Measurements from ENCODE around the gene NKX2-3.

The NKX2-3 gene

DNA sequence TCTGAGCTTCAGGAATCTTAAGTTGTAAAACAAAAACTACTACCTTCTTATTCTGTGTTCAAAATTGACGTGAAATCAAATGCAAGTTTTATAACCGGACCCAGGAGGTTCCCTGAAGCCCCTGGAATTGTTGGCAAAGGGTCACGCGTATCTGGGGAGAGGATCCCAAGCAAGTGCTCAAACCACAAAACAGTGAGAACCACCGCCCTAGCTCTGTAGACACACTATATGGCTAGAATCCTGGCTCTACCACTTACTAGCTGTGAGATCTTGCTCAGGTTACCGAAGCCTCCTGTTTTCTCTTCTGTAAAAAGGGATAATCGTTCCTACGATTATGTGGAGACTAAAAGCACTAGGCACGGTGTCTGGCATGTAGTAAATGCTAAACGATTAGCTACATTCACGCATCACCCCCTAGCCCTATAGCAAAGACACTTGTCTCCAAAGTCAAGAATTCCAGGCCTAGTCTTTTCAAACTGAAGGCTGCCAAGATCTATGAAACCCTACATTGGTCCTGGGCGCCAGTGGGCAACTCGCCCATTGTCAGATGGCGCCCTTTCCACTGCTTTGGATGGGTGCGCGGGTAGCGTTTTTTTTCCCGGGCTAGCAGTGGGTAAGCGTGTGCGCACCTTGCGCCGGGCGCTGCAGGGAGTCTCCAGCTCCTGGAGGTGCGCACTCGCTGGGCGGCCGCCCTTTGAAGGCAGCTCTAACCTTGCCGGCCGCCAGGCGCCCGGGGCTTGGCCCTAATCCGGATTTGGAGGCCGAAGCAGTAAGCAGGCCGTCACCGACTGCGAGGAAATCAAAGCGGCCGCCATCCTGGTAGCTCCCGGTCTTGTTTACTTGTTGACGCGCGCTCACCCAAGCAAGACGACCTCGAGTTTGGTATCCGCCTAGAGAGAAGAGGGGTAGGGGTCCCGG lies 11.6 kb upstream of the NKX2-3 start:
- H3K9ac ChIP-seq (ENCODE audit: low read length), result peak overlapping the region; percentile 42
- H3K4me1 ChIP-seq (ENCODE audit: insufficient read depth, low read length), result peaks cover 47% of the 10 kb centered on the region
- H3K9me3 ChIP-seq (ENCODE audit: low read length), result no peaks in the 10 kb centered on the region
- H3K27ac ChIP-seq (ENCODE audit: low read depth, low read length), result peak overlapping the region; percentile 67
- no peaks in the 10 kb centered on the region for H3K27me3 ChIP-seq (ENCODE audit: control insufficient read depth in 1 of 2, insufficient read depth in 2 of 2, low read length in 2 of 2)
- peak overlapping the region in 1 of 2 donors; percentile 62 for H3K4me3 ChIP-seq (ENCODE audit: low read depth in 1 of 2, low read length in 2 of 2)
- H3K36me3 ChIP-seq (ENCODE audit: insufficient read depth, low read length), result no peaks in the 10 kb centered on the region

DNA sequence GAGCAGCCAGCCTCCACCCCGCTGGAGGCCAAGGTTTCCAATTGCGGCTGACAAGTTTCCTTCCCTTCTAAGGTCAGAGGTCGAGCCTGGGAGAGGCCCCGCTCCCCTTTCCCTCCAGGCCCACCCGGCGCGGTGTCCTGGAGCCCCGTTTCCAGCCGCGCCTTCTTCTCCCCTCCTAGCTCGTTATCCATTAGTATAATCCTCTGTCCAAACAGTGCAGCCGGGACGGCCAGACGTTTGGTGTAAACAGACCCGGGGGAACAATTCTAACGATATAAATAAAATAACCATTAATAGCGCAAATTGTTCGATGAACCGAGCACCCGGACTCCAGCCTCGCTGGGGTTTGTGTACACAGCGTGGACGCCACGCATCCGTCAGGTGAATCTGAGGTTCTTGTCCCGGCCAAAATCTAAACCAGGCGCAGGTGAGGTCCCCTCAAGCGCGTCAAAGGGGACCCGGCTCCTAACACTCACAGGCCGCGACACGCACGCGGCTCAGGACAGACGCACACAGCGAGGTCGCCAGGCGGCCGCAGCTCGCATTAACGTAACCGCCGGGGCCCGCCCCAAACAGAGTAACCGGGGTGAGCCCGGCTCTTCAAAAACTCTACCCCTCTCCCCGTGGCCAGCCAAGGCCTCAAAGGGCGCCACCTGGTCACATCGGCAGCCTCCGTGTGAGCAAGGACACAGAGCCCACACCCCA lies 10.8 kb upstream of the NKX2-3 start:
- no peaks in the 10 kb centered on the region for H3K36me3 ChIP-seq (ENCODE audit: insufficient read depth, low read length)
- peaks cover 0 to 5% of the 10 kb centered on the region in 2 donors for H3K27me3 ChIP-seq (ENCODE audit: control insufficient read depth in 1 of 2, insufficient read depth in 2 of 2, low read length in 2 of 2)
- H3K4me3 ChIP-seq (ENCODE audit: low read depth in 1 of 2, low read length in 2 of 2), result no peak overlapping the region
- H3K27ac ChIP-seq (ENCODE audit: low read depth, low read length), result peak overlapping the region; percentile 67
- H3K9ac ChIP-seq (ENCODE audit: low read length), result no peak overlapping the region
- peaks cover 55% of the 10 kb centered on the region for H3K4me1 ChIP-seq (ENCODE audit: insufficient read depth, low read length)
- no peaks in the 10 kb centered on the region for H3K9me3 ChIP-seq (ENCODE audit: low read length)

GRCh38 chr10:99522470-99523250 lies 10.1 kb upstream of the NKX2-3 start:
- Histone ChIP-seq H3K4me3 (ENCODE audit: low read depth in 1 of 2, low read length in 2 of 2) (peak overlapping the region; percentile 35 to 66), H3K27me3 (ENCODE audit: control insufficient read depth in 1 of 2, insufficient read depth in 2 of 2, low read length in 2 of 2) (peaks cover 0 to 5% of the 10 kb centered on the region in 2 donors), H3K36me3 (ENCODE audit: insufficient read depth, low read length) (no peaks in the 10 kb centered on the region)

GRCh38 chr10:99523251-99523773 lies 9.4 kb upstream of the NKX2-3 start:
- no peaks in the 10 kb centered on the region for H3K36me3 ChIP-seq (ENCODE audit: insufficient read depth, low read length)
- peaks cover 58% of the 10 kb centered on the region for H3K4me1 ChIP-seq (ENCODE audit: insufficient read depth, low read length)
- H3K27ac ChIP-seq (ENCODE audit: low read depth, low read length), result peak overlapping the region; percentile 67
- no peaks in the 10 kb centered on the region for H3K9me3 ChIP-seq (ENCODE audit: low read length)
- H3K27me3 ChIP-seq (ENCODE audit: control insufficient read depth in 1 of 2, insufficient read depth in 2 of 2, low read length in 2 of 2), result peaks cover 0 to 5% of the 10 kb centered on the region in 2 donors
- peak overlapping the region; percentile 35 to 66 for H3K4me3 ChIP-seq (ENCODE audit: low read depth in 1 of 2, low read length in 2 of 2)
- H3K9ac ChIP-seq (ENCODE audit: low read length), result peak overlapping the region; percentile 44

More at GRCh38 chr10:99522470-99523250, 10.1 kb upstream of the NKX2-3 start:
- Histone ChIP-seq H3K4me1 (ENCODE audit: insufficient read depth, low read length) (peaks cover 58% of the 10 kb centered on the region), H3K9ac (ENCODE audit: low read length) (no peak overlapping the region), H3K27ac (ENCODE audit: low read depth, low read length) (peak overlapping the region; percentile 67), H3K9me3 (ENCODE audit: low read length) (no peaks in the 10 kb centered on the region)

DNA sequence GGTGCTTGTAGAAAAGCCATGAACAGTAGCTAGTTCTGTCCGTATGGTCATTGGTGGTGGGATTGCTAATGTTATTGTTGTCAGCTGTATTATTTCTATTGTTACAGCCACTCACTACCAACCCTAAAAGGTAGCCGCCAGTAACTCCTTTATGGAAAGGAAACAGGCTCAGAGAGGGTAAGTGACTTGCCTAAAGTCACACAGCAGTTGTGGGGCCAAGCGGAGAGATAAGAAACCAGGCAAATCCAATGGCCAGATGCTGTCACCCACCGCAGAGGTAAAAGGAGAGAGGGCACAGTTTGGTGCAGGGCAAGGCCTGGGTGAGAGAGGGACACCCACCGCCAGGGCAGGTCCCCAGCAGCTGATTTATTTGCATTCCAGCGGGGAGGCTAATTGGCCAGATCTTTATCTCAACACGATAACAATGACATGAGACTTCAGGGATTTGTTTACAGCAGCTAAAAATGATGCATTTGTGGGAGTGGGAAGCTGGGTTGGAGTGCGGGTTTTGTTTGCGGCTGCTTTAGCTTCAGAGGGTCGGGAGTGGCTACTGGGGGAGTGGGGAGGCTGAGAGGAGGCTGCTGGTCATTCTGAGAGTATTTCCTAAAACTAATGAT lies 8.6 kb upstream of the NKX2-3 start:
- no peaks in the 10 kb centered on the region for H3K36me3 ChIP-seq (ENCODE audit: insufficient read depth, low read length)
- peaks cover 56% of the 10 kb centered on the region for H3K4me1 ChIP-seq (ENCODE audit: insufficient read depth, low read length)
- H3K9ac ChIP-seq (ENCODE audit: low read length), result no peak overlapping the region
- H3K9me3 ChIP-seq (ENCODE audit: low read length), result no peaks in the 10 kb centered on the region
- peak overlapping the region; percentile 67 for H3K27ac ChIP-seq (ENCODE audit: low read depth, low read length)
- peak overlapping the region; percentile 45 to 66 for H3K4me3 ChIP-seq (ENCODE audit: low read depth in 1 of 2, low read length in 2 of 2)
- peaks cover 0 to 5% of the 10 kb centered on the region in 2 donors for H3K27me3 ChIP-seq (ENCODE audit: control insufficient read depth in 1 of 2, insufficient read depth in 2 of 2, low read length in 2 of 2)

GRCh38 chr10:99524736-99525380 lies 7.9 kb upstream of the NKX2-3 start:
- no peak overlapping the region for H3K4me3 ChIP-seq (ENCODE audit: low read depth in 1 of 2, low read length in 2 of 2)
- H3K9me3 ChIP-seq (ENCODE audit: low read length), result no peaks in the 10 kb centered on the region
- H3K4me1 ChIP-seq (ENCODE audit: insufficient read depth, low read length), result peaks cover 50% of the 10 kb centered on the region
- H3K27me3 ChIP-seq (ENCODE audit: control insufficient read depth in 1 of 2, insufficient read depth in 2 of 2, low read length in 2 of 2), result peaks cover 0 to 6% of the 10 kb centered on the region in 2 donors
- H3K9ac ChIP-seq (ENCODE audit: low read length), result no peak overlapping the region
- H3K36me3 ChIP-seq (ENCODE audit: insufficient read depth, low read length), result no peaks in the 10 kb centered on the region
- peak overlapping the region; percentile 65 for H3K27ac ChIP-seq (ENCODE audit: low read depth, low read length)

GRCh38 chr10:99525897-99526296 lies 6.8 kb upstream of the NKX2-3 start:
- Histone ChIP-seq H3K9ac (ENCODE audit: low read length) (no peak overlapping the region), H3K27ac (ENCODE audit: low read depth, low read length) (peak overlapping the region; percentile 95), H3K4me1 (ENCODE audit: insufficient read depth, low read length) (peaks cover 46% of the 10 kb centered on the region), H3K27me3 (ENCODE audit: control insufficient read depth in 1 of 2, insufficient read depth in 2 of 2, low read length in 2 of 2) (peaks cover 0 to 13% of the 10 kb centered on the region in 2 donors), H3K4me3 (ENCODE audit: low read depth in 1 of 2, low read length in 2 of 2) (peak overlapping the region in 1 of 2 donors; percentile 95), H3K9me3 (ENCODE audit: low read length) (no peaks in the 10 kb centered on the region), H3K36me3 (ENCODE audit: insufficient read depth, low read length) (no peaks in the 10 kb centered on the region)

DNA sequence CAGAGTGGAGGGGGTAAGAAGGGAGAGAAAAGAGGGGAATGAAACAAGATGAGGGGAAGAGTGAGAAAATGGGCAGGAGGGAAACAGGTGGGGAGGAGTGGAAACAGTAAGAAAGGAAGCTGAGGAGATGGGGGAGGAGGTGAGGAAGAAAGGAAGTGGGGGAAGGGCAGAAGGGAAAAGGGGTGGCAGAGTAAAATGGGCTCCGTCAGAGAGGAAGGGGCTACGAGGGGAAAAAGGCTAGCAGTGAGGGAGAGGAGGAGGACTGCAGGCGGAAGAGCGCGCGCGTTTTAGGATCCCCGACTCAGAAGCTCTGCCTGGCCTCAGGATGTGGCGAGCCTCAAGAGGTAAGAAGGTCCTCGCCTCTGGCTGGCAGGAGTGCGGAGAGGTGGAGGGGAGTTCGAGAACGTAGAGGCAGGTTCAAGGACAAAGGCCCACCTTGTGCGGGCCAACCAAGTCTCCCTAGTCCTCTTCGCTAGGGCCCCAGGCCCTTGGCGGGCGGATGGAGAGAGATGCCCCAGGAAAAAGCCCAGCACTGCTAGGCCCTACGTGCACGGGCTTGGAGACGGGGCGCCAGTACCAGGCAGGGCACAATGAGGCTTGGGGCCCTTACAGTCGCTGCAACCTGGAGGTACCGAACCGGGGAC lies 5.8 kb upstream of the NKX2-3 start:
- Histone ChIP-seq H3K36me3 (ENCODE audit: insufficient read depth, low read length) (no peaks in the 10 kb centered on the region), H3K4me1 (ENCODE audit: insufficient read depth, low read length) (peaks cover 42% of the 10 kb centered on the region), H3K4me3 (ENCODE audit: low read depth in 1 of 2, low read length in 2 of 2) (peak overlapping the region; percentile 10 to 95), H3K27me3 (ENCODE audit: control insufficient read depth in 1 of 2, insufficient read depth in 2 of 2, low read length in 2 of 2) (peaks cover 0 to 13% of the 10 kb centered on the region in 2 donors), H3K9ac (ENCODE audit: low read length) (peak overlapping the region; percentile 97), H3K9me3 (ENCODE audit: low read length) (no peaks in the 10 kb centered on the region), H3K27ac (ENCODE audit: low read depth, low read length) (peak overlapping the region; percentile 95)

DNA sequence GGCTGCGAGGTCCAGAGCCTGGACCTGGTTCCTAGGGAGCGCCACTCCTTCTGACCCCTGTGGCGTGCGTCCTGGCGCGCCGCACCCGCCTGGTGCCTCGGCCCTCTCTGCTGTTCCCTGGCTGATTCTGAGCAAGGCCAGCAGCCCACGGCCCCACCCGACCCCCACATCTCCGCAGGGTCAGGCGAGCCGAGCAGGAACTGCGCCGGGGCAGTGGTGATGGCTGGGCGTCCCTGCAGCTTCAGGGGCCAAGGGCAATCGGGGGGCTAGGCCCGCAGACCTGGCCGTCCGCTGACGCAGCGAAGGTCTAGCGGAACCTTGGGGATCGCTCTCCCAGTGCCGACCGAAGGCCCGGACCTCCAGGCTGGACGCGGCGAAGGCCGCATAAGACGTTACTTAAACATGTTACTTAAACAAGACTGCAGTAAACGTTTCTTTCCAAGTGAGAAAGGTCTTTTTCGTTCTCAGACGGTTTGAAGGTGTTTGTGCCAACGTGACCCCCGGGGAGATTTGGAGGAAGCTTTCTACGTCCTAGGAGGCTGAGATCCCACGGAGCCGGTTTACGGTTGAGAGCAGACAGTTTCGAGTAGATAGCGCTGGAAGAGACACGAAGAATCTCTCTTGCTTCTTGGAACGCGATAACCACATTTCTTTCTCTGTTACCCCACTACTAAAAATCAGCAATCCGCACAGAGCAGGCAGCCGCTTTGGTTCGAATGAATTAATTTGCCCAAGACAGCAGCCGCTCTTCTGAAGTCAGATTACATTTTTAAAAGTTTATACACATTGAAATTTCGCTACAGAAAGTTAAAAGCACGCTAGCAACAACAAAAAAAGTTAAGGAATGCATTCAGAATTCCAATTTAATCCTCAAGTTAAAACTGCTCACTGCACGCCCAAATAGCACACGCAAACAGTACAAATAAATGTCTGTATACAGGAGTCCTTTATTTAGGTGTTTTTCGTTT lies 4.9 kb upstream of the NKX2-3 start:
- Histone ChIP-seq H3K4me3 (ENCODE audit: low read depth in 1 of 2, low read length in 2 of 2) (peak overlapping the region; percentile 22 to 95), H3K36me3 (ENCODE audit: insufficient read depth, low read length) (no peaks in the 10 kb centered on the region), H3K27ac (ENCODE audit: low read depth, low read length) (peak overlapping the region; percentile 95), H3K9me3 (ENCODE audit: low read length) (no peaks in the 10 kb centered on the region), H3K27me3 (ENCODE audit: control insufficient read depth in 1 of 2, insufficient read depth in 2 of 2, low read length in 2 of 2) (peaks cover 0 to 13% of the 10 kb centered on the region in 2 donors), H3K9ac (ENCODE audit: low read length) (peak overlapping the region; percentile 97), H3K4me1 (ENCODE audit: insufficient read depth, low read length) (peaks cover 45% of the 10 kb centered on the region)
